HUES64 (cell line): ENCODE results near the gene FGF1.

Experiments
- H3K27ac ChIP-seq: 2 replicates; pipeline ENCODE4 v1.7.0; 2013; ENCODE audit warnings: low read depth, low read length, inconsistent platforms
- H3K27me3 ChIP-seq: 2 replicates; pipeline ENCODE4 v1.6.1; 2013; ENCODE audit warnings: mild to moderate bottlenecking, low read length; ENCODE audit not compliant: insufficient read depth
- H3K36me3 ChIP-seq: 2 replicates; pipeline ENCODE4 v1.6.1; 2013; ENCODE audit warnings: mild to moderate bottlenecking, low read length; ENCODE audit not compliant: insufficient read depth
- H3K4me1 ChIP-seq: 2 replicates; pipeline ENCODE4 v1.6.1; 2013; ENCODE audit warnings: mild to moderate bottlenecking, low read length, moderate library complexity; ENCODE audit not compliant: insufficient read depth
- H3K4me3 ChIP-seq: 2 replicates; pipeline ENCODE4 v1.5.1; 2013; ENCODE audit warnings: mild to moderate bottlenecking, low read length, moderate library complexity
- H3K9ac ChIP-seq: 2 replicates; pipeline ENCODE4 v1.6.1; 2013; ENCODE audit warnings: mild to moderate bottlenecking, low read depth, low read length
- H3K9me3 ChIP-seq: 2 replicates; pipeline ENCODE4 v1.6.1; 2013; ENCODE audit warnings: low read depth, low read length; ENCODE audit not compliant: insufficient read depth
- WGBS: fragments of 150-250, 120-280 bp; methylation state at CpG from one replicate; pipeline ENCODE4 v1.1.7; 2013; ENCODE audit warnings: missing lambda C conversion rate; 5-methylcytosine and 5-hydroxymethylcytosine counted together

FGF1 gene

GRCh38 chr5:142694092-142694856 is 8.4 kb upstream of the FGF1 start:
- WGBS: 95% methylated on average over 7 of the region's 7 CpGs

GRCh38 chr5:142692321-142692894 is 6.5 kb upstream of the FGF1 start:
- whole genome bisulfite sequencing: 96% methylated on average over 3 of the region's 3 CpGs
- Histone ChIP-seq H3K9ac (no peak overlapping the region), H3K4me3 (no peak overlapping the region), H3K4me1 (peaks cover 9% of the 10 kb centered on the region; the same call in 1 of the 2 replicates), H3K27me3 (no peaks in the 10 kb centered on the region), H3K27ac (no peak overlapping the region), H3K36me3 (no peaks in the 10 kb centered on the region), H3K9me3 (no peaks in the 10 kb centered on the region)

More at GRCh38 chr5:142694092-142694856, 8.4 kb upstream of the FGF1 start:
- no peak overlapping the region for H3K27ac ChIP-seq
- H3K9me3 ChIP-seq: no peaks in the 10 kb centered on the region
- no peaks in the 10 kb centered on the region for H3K27me3 ChIP-seq
- no peak overlapping the region for H3K9ac ChIP-seq
- H3K4me1 ChIP-seq: peaks cover 15% of the 10 kb centered on the region; the same call in 1 of the 2 replicates
- no peak overlapping the region for H3K4me3 ChIP-seq
- H3K36me3 ChIP-seq: no peaks in the 10 kb centered on the region

GRCh38 chr5:142690667-142691066 is 4.8 kb upstream of the FGF1 start:
- 90% methylated on average over 4 of the region's 4 CpGs for WGBS
- Histone ChIP-seq H3K4me1 (peaks cover 21% of the 10 kb centered on the region), H3K9ac (no peak overlapping the region), H3K4me3 (no peak overlapping the region), H3K9me3 (no peaks in the 10 kb centered on the region), H3K36me3 (no peaks in the 10 kb centered on the region), H3K27me3 (no peaks in the 10 kb centered on the region), H3K27ac (no peak overlapping the region)

- Histone ChIP-seq H3K4me3 (no peak overlapping the region), H3K9ac (no peak overlapping the region), H3K4me1 (peaks cover 37% of the 10 kb centered on the region), H3K36me3 (no peaks in the 10 kb centered on the region), H3K9me3 (no peaks in the 10 kb centered on the region), H3K27me3 (no peaks in the 10 kb centered on the region), H3K27ac (no peak overlapping the region)
- 85% methylated on average over 5 of the region's 5 CpGs for WGBS
These were observed 3.2 kb upstream of the FGF1 start for GRCh38 chr5:142689081-142689480.

- Histone ChIP-seq H3K27me3 (no peaks in the 10 kb centered on the region), H3K36me3 (no peaks in the 10 kb centered on the region), H3K27ac (no peak overlapping the region), H3K9ac (no peak overlapping the region), H3K4me3 (no peak overlapping the region), H3K9me3 (no peaks in the 10 kb centered on the region), H3K4me1 (peaks cover 39% of the 10 kb centered on the region)
- 86% methylated on average over 7 of the region's 7 CpGs for WGBS
These were observed 2.5 kb upstream of the FGF1 start for GRCh38 chr5:142688281-142688989.

GRCh38 chr5:142686968-142687367 is 1.1 kb upstream of the FGF1 start:
- H3K4me1 ChIP-seq: peaks cover 39% of the 10 kb centered on the region
- no peak overlapping the region for H3K27ac ChIP-seq
- H3K36me3 ChIP-seq: no peaks in the 10 kb centered on the region
- no peak overlapping the region for H3K9ac ChIP-seq
- 89% methylated on average over 4 of the region's 4 CpGs for WGBS
- H3K27me3 ChIP-seq: no peaks in the 10 kb centered on the region
- no peaks in the 10 kb centered on the region for H3K9me3 ChIP-seq
- no peak overlapping the region for H3K4me3 ChIP-seq

- 76% methylated on average over 11 of the region's 11 CpGs for WGBS
- no peak overlapping the region for H3K4me3 ChIP-seq
- H3K9me3 ChIP-seq: no peaks in the 10 kb centered on the region
- H3K27me3 ChIP-seq: no peaks in the 10 kb centered on the region
- H3K36me3 ChIP-seq: no peaks in the 10 kb centered on the region
- no peak overlapping the region for H3K9ac ChIP-seq
- no peak overlapping the region for H3K27ac ChIP-seq
- H3K4me1 ChIP-seq: peaks cover 39% of the 10 kb centered on the region
These were observed 382 bp upstream of the FGF1 start for GRCh38 chr5:142686210-142686734.

GRCh38 chr5:142684508-142685041 is 1.3 kb downstream of the FGF1 start:
- no peaks in the 10 kb centered on the region for H3K9me3 ChIP-seq
- 20% methylated on average over 9 of the region's 9 CpGs for WGBS
- H3K4me1 ChIP-seq: peaks cover 39% of the 10 kb centered on the region
- H3K27me3 ChIP-seq: no peaks in the 10 kb centered on the region
- no peak overlapping the region; the same call in 1 of the 2 replicates for H3K9ac ChIP-seq
- peak overlapping the region; percentile 73; the same call in 1 of the 2 replicates for H3K27ac ChIP-seq
- no peak overlapping the region for H3K4me3 ChIP-seq
- no peaks in the 10 kb centered on the region for H3K36me3 ChIP-seq

GRCh38 chr5:142683881-142684505 is 1.9 kb downstream of the FGF1 start:
- Histone ChIP-seq H3K9ac (no peak overlapping the region), H3K4me1 (peaks cover 39% of the 10 kb centered on the region), H3K27ac (peak overlapping the region; percentile 71; the same call in 1 of the 2 replicates), H3K4me3 (no peak overlapping the region), H3K27me3 (no peaks in the 10 kb centered on the region), H3K9me3 (no peaks in the 10 kb centered on the region), H3K36me3 (no peaks in the 10 kb centered on the region)
- 86% methylated on average over 5 of the region's 5 CpGs for WGBS

- no peaks in the 10 kb centered on the region for H3K27me3 ChIP-seq
- H3K36me3 ChIP-seq: no peaks in the 10 kb centered on the region
- 97% methylated on average over 3 of the region's 3 CpGs for WGBS
- no peak overlapping the region for H3K4me3 ChIP-seq
- H3K27ac ChIP-seq: no peak overlapping the region
- no peak overlapping the region for H3K9ac ChIP-seq
- peaks cover 39% of the 10 kb centered on the region for H3K4me1 ChIP-seq
- H3K9me3 ChIP-seq: no peaks in the 10 kb centered on the region
These were observed 2.8 kb downstream of the FGF1 start for GRCh38 chr5:142683116-142683515.
